Femur (tissue), 1 donor: ENCODE data around the gene ASTN2.

Experiments used
- DNase-seq: peaks from one replicate; pipeline ENCODE4 v3.0.0-alpha.2; 2017

ASTN2 gene

DNA sequence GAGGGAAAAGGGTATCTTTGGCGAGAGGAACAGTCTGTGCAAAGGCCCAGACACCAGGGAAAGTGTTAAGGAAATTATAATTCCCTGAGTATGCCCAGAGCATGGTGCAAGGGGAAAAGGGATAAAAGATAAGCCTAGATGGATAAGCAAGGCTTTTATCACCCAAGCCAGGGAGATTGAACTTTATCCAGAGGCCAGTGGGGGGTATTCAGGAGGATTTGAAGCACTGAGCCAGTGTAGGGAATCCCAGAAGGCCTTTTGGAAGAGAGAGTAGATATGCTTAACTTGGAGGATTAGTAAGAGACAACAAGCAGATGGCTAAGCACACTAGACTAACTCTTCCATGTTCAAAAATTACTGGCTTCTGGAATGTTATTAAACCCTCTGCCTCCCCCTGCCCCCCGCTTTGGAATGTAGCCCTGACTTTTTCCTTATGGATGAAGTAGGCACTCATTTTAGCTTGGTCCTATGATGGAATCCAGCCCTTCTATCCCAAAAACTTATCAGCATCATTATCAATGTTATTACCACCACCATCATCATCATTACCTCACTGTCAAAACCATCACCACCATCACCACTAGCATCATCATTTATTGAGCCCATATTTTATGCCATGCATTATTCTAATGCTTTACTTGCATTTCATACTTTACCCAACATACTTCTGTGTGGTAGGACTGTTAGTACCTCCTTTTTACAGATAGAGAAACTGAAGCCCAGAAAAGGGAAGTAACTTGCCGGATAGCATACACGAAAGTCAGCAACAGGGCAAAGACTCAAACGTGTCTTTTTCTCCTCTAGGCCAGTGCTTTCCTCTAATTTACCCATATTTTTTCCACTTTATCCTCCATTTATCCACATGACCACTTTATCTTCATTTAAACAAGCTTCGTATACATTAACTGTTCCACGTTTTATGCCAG is 1024.3 kb downstream of the ASTN2 start:
- no peak for DNase-seq

DNA sequence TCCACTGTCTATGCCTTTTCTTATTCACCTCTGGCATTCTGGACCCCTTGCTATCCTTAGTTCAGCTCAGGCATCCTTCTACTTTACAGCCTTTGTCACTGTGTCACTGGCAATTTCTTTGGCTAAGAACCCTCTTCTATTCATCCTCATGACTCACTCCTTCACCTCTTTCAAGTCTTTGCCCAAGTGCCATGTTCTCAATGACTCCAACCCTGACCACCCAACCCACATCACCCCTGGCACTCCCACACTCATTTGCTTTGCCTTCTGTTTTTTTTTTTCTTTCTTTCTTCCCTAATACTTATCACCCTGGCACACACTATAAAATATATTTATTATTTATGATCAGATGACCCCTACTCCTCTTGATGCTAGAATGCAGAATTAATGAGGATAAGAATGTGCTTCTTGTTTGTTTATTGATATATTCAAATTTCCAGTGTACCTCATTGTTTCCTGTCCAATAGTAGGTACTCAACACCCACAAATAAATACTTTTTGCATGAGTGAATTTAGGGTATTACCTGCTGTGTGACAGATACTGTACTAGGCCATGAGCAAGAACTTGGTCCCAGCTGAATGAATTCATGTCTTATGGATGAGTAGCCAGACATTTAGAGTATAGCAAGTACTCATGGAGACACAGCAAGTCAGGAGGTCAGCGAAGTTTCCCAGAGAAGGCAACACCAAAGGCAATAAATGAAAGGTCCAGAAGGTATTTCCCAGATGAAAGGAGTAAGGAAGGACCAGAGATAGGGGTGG is 1025.1 kb downstream of the ASTN2 start:
- no peak for DNase-seq

DNA sequence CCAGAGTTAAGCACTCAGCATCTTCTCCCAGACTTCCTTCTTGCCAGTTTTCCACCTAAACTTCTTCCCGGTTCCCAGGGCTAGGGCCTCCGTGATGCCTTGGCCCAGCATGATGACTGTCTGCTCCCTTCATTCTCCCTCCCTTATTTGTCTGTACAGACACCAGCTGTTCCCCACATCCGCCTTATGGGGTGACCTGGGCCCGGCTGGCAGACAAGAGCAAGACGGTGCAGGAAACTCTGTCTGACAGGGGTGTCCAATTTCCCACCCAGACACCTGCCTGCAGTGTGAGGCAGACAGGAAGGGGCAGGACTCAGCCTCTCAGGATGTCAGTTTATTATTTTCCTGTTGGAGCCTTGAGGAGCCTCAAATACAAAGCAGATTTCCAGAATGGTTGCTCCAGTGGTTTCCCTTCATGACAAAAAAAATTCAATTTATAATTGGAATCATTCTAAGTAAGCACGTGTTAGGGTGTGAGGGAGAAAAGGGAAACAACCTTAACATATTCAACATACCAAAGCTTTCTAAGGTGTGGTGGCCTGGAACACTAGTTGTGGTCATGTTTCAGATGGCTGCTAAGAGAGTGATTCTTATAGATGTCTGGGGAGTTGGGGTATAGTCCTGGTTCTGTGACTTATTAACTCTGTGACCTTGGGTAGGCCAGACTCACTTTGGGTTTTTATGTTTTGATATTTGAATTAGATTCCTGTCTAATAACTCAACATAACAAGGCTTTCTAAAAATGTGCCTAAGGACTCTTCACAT is 1026.7 kb downstream of the ASTN2 start:
- no peak for DNase-seq

DNA sequence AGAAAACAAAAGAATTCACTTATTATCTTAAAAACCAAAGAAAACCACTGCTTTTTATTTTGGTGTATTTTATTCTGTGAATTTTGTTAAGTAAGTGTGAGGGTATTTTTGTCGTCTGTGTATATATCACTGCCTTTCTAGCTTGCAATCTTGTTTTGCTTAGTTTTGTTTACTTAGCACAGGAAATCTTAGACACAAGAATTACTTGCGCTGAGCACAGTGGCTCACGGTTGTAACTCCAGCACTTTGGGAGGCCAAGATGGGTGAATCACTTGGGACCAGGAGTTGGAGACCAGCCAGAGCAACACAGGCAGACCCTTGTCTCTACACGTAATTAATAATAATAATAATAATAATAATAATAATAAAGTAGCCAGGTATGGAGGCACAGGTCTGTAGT is 1030.9 kb downstream of the ASTN2 start:
- DNase-seq: no peak

DNA sequence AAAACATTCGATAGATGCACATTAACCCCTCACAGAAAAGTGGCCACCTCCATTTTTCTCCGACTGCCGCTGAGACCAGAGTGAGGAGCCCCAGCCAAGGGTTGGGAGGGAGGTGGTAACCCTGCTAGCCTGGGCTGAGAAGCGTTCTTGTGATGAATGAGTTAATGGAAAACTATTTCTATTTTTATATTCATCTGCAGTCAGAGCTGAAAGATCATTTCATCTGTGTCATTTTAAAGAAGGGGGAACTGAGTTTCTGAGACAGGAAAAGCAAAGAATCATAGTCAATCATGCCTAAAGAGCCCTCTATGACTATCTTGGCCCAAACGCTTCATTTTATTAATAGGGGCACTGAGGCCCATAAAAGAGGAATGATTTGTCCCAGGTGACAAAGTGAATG is 1031.7 kb downstream of the ASTN2 start:
- no peak for DNase-seq

DNA sequence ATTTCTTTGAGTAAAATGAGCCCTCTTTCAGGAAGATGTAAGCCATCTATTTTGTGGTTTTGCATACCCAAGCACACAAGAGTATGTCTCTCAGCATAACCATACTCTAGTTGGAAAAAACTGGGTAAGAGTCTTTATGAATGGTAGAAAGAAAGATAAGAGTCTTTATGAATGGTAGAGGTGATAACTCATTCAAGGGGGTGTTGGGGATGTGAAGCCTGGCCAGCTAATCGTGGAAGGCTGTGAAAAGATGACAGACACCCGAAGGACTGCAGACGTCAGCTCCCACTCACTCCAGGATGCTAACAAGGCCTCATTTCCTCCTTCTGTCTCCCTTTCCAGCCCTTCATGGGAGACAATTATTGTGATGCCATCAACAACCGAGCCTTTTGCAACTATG is 1032.8 kb downstream of the ASTN2 start:
- DNase-seq: no peak

DNA sequence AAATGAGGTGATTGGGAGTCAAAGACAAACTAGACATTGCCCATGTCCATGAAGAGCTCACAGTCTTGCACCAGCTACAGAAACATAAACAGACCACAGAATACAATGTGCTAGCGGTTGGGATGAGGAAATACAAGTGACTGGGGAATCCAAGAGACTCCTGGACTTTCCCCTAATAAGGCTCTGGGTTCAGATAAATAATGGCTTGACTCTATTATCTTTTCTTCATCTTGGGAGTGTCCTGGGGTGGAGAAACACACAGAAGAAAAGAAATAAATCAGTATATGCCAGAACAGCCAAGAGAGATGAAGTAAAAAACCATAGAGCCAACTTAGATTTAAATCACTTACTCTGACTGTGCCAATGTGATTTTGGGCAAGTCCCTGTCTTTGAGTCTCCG is 1033.5 kb downstream of the ASTN2 start:
- DNase-seq: no peak

DNA sequence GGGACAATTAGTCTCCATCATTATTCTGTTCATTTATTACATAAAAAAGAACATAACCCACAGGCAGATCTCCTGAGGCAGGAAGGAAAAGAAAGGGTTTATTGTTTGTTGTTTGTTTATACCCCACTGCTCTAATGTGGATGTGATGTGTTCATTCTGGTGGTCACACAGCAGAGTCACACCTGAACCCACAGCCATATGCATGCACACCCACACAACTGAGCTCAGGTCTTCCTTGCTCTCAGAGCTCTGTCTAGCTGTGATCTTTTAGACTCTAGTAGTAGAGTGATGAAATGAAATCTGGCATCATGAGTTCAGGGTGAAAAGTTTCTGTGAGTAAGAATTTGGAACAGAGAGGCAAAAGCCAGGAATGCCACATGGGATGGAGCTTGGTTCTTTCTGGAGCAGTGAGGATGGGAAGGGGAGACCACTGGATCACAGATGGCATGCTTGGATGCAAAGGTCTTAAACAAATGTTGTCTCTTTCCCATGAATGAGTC is 1034.3 kb downstream of the ASTN2 start:
- DNase-seq: no peak

DNA sequence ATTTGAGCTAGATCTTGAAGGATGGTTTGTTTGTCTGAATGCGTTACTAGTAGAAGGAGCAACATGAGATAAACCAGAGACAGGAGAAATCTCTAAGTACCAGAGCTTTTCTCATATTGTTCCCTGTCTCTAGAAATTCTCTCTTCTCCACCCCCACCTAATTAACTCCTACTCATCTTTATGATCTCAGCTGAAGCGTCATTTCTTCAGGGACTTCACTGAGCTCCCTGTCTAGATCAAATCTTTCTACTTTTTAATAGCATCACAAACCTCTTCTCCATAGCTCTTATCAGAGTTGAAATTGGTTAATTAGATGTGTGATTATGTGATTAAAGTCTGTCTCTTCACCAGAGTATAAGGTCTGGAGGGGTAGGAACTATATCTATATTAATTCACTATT is 1035.0 kb downstream of the ASTN2 start:
- DNase-seq: no peak

DNA sequence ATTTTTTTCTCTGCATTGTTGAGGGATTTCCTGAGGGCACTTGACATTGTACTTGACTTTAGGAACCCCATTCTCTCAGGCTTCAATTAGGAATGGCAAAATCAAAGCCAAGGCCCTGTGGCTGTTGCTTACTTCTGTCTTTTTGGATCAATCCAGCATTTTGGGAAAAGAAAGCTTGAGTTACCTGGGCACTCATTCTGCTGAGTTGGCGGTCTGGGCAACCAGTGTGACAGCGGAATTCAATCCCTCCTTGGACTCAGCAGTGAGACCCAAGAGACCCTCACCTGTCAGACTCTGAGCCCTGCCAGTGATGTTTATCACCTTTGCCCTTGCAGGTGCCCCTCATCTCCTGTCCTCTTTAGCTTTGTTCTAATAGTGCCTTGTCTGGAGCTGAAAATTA is 1036.0 kb downstream of the ASTN2 start:
- no peak for DNase-seq

DNA sequence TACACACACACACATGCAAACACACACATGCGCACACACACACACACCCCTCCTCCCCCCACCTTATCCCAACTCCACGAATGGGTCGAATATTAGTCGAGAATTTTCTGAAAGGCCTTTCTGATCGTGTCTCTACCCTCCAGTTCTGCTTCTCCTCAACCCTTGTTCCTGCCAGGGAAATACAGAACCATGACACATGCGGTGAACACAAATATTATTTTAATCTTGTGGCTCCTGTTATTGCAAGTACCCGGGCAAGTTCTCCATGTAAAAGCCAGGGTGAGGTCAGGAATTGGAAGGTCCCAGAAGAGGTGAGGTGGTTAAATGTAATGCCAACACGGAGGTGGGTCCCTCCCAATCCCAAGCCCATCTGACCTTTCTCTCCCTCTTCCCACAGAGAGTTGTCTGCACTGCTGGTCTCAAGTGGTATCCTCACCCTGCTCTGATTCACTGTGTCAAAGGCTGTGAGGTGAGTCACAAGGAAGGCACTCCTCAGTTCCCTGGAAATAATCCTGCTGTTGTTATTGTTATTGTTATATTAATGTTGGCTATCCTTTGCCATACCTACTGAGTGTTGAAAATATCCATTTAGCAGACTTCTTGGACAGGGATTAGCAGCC is 1037.6 kb downstream of the ASTN2 start:
- DNase-seq: no peak
